CD14-positive monocyte (primary cell): Measurements from ENCODE around the gene TXNRD2. TPM values are rescaled to one million over a fixed set of nuclear protein-coding genes. Genes with fewer than 3 reads are reported as not detected.

ENCODE experiments used
- DNase-seq, 3 donors: peaks; one replicate each; pipeline ENCODE4 v3.0.0-alpha.2; 2011 to 2022
- H2AFZ ChIP-seq: 2 replicates; pipeline ENCODE4 v1.6.0; 2012; ENCODE audit warnings: mild to moderate bottlenecking, low read depth, low read length, inconsistent platforms; ENCODE audit not compliant: insufficient read depth, poor library complexity, severe bottlenecking
- H3K27ac ChIP-seq, 2 donors: 1 replicate in 1 of 2; 2 replicates in 1 of 2; pipeline ENCODE4 v1.5.1; 2012 to 2013; ENCODE audit warnings: low read length in 2 of 2, control low read depth in 1 of 2, inconsistent platforms in 1 of 2, low read depth in 1 of 2, mild to moderate bottlenecking in 1 of 2
- H3K27me3 ChIP-seq, 2 donors: one replicate each; pipeline versions ENCODE4 v1.6.0 to v1.6.1; 2011 to 2013; ENCODE audit warnings: low read length in 2 of 2; ENCODE audit not compliant: control insufficient read depth in 2 of 2, insufficient read depth in 2 of 2
- H3K36me3 ChIP-seq, 2 donors: replicated peaks in 1 of 2; 1 replicate in 1 of 2; 2 replicates in 1 of 2; pipeline versions ENCODE4 v1.5.1 to v1.6.1; 2012 to 2013; ENCODE audit warnings: low read length in 2 of 2, control low read depth in 1 of 2, inconsistent platforms in 1 of 2, mild to moderate bottlenecking in 1 of 2; ENCODE audit not compliant: insufficient read depth in 2 of 2, control insufficient read depth in 1 of 2
- H3K4me1 ChIP-seq, 2 donors: 1 replicate in 1 of 2; 2 replicates in 1 of 2; pipeline versions ENCODE4 v1.5.1 to v1.6.1; 2012 to 2013; ENCODE audit warnings: low read length in 2 of 2, control low read depth in 1 of 2, inconsistent platforms in 1 of 2, mild to moderate bottlenecking in 1 of 2, moderate library complexity in 1 of 2; ENCODE audit not compliant: insufficient read depth in 2 of 2, control insufficient read depth in 1 of 2
- H3K4me2 ChIP-seq: replicated peaks from 2 replicates; pipeline ENCODE3; 2012; ENCODE audit warnings: low read length, moderate library complexity, mild to moderate bottlenecking; ENCODE audit not compliant: poor library complexity, severe bottlenecking; ENCODE audit errors: extremely low read depth
- H3K4me3 ChIP-seq, 3 experiments: fragments of 200-600 bp in 1 of 3; sonication (generic) in 1 of 3; replicated peaks in 1 of 3; 1 replicate in 2 of 3; 2 replicates in 1 of 3; pipeline ENCODE4 v1.5.1; 2011 to 2013; ENCODE audit warnings: low read length in 3 of 3, mild to moderate bottlenecking in 3 of 3, control low read depth in 2 of 3, low read depth in 2 of 3, inconsistent platforms in 1 of 3, moderate library complexity in 1 of 3
- H3K79me2 ChIP-seq: 2 replicates; pipeline ENCODE4 v1.6.0; 2012; ENCODE audit warnings: mild to moderate bottlenecking, control low read depth, inconsistent platforms, low read length, moderate library complexity; ENCODE audit not compliant: insufficient read depth
- H3K9ac ChIP-seq: 2 replicates; pipeline ENCODE4 v1.6.0; 2017; ENCODE audit warnings: low read length, mild to moderate bottlenecking; ENCODE audit not compliant: insufficient read depth, poor library complexity, severe bottlenecking
- H3K9me3 ChIP-seq, 2 donors: replicated peaks in 1 of 2; 1 replicate in 1 of 2; 2 replicates in 1 of 2; pipeline versions ENCODE4 v1.5.1 to v1.6.1; 2012 to 2013; ENCODE audit warnings: low read length in 2 of 2, control low read depth in 1 of 2; ENCODE audit not compliant: control insufficient read depth in 1 of 2, insufficient read depth in 1 of 2
- H4K20me1 ChIP-seq: 2 replicates; pipeline ENCODE4 v1.6.0; 2012; ENCODE audit warnings: mild to moderate bottlenecking, low read length, control low read depth, moderate library complexity; ENCODE audit not compliant: insufficient read depth
- H3K27ac Mint-ChIP-seq, 7 donors: one replicate each; pipeline ENCODE4 v1.8.0; 2020; ENCODE audit warnings: mild to moderate bottlenecking in 7 of 7, mixed read lengths in 7 of 7, moderate library complexity in 6 of 7, inconsistent platforms in 2 of 7
- H3K27me3 Mint-ChIP-seq, 3 donors: one replicate each; pipeline ENCODE4 v1.8.0; 2021 to 2022; ENCODE audit warnings: low read depth in 3 of 3, mild to moderate bottlenecking in 3 of 3, mixed read lengths in 3 of 3, moderate library complexity in 3 of 3, inconsistent platforms in 1 of 3
- H3K36me3 Mint-ChIP-seq, 2 donors: one replicate each; pipeline ENCODE4 v1.8.0; 2020; ENCODE audit warnings: mixed read lengths in 2 of 2, inconsistent platforms in 1 of 2, mild to moderate bottlenecking in 1 of 2
- H3K4me1 Mint-ChIP-seq: one replicate; pipeline ENCODE4 v1.8.0; 2020; ENCODE audit warnings: mild to moderate bottlenecking, mixed read lengths
- H3K4me3 Mint-ChIP-seq, 2 donors: one replicate each; pipeline ENCODE4 v1.8.0; 2020; ENCODE audit warnings: mild to moderate bottlenecking in 2 of 2, mixed read lengths in 2 of 2, moderate library complexity in 1 of 2
- H3K9me3 Mint-ChIP-seq, 7 donors: one replicate each; pipeline ENCODE4 v1.8.0; 2020 to 2022; ENCODE audit warnings: mixed read lengths in 7 of 7, mild to moderate bottlenecking in 6 of 7, moderate library complexity in 6 of 7, inconsistent platforms in 2 of 7
- CTCF ChIP-seq: fragments of 200-600 bp; IDR thresholded peaks from one replicate; pipeline ENCODE4 v1.8.0; 2022; ENCODE audit warnings: antibody characterized with exemption, mild to moderate bottlenecking
- WGBS: methylation state at CpG from one replicate; pipeline ENCODE4 v1.1.5; 2013; ENCODE audit warnings: missing lambda C conversion rate; ENCODE audit not compliant: insufficient coverage; 5-methylcytosine and 5-hydroxymethylcytosine counted together
- intact Hi-C, 2 donors: fragments of 100-400 bp; cut with micrococcal nuclease; formaldehyde crosslinking; loops; one replicate each; pipeline versions ENCODE4 v1.15.0 to v1.15.1; 2023
- polyA plus RNA-seq, 3 donors: library from polyadenylated mRNA; depleted of rRNA in 1 of 3; unstranded in 2 of 3; stranded (reverse) in 1 of 3; fragments of 300-500 nt in 2 of 3; fragments of >200 nt in 1 of 3; fragmentation: Illumina TruSeq in 2 of 3; gene quantifications; 1 replicate in 2 of 3; 2 replicates in 1 of 3; pipeline ENCODE4 v1.2.3, GENCODE V29; 2012 to 2021

The TXNRD2 gene
- polyA plus RNA-seq, 3 donors = 24.9 to 54.9 (median 30.8) TPM

- H3K4me3 Mint-ChIP-seq = peak overlapping the region in 1 of 2 donors; percentile 58
- Histone ChIP-seq H3K79me2 (no peaks in the 10 kb centered on the region), H3K27me3 (no peaks in the 10 kb centered on the region), H3K27ac (no peak overlapping the region), H3K4me2 (peak overlapping the region; percentile 21), H3K4me3 (no peak overlapping the region), H2AFZ (no peak overlapping the region), H3K36me3 (peaks cover 46 to 51% of the 10 kb centered on the region in 2 donors), H3K9me3 (no peaks in the 10 kb centered on the region), H4K20me1 (peaks cover 7% of the 10 kb centered on the region), H3K9ac (no peak overlapping the region), H3K4me1 (peaks cover 21 to 29% of the 10 kb centered on the region in 2 donors)
- DNase-seq = no peak
- peaks cover 26% of the 10 kb centered on the region for H3K4me1 Mint-ChIP-seq
- TF ChIP-seq CTCF = no peak
- intact Hi-C loops = no loop called here
- H3K9me3 Mint-ChIP-seq = peaks cover 0 to 2% (median 0%) of the 10 kb centered on the region in 7 donors
- 51% methylated on average over 22 of the region's 24 CpGs for WGBS
- peaks cover 2 to 8% (median 4%) of the 10 kb centered on the region in 3 donors for H3K27me3 Mint-ChIP-seq
- H3K27ac Mint-ChIP-seq = peak overlapping the region in 1 of 7 donors; percentile 1
- peaks cover 57 to 85% of the 10 kb centered on the region in 2 donors for H3K36me3 Mint-ChIP-seq
Observed at GRCh38 chr22:19892257-19892879, 49.2 kb downstream of the TXNRD2 start.

GRCh38 chr22:19891317-19892256 is 50.0 kb downstream of the TXNRD2 start:
- Mint-ChIP-seq H3K36me3 (peaks cover 52 to 79% of the 10 kb centered on the region in 2 donors), H3K27ac (no peak overlapping the region), H3K27me3 (peaks cover 2 to 8% (median 4%) of the 10 kb centered on the region in 3 donors), H3K9me3 (peaks cover 0 to 2% (median 0%) of the 10 kb centered on the region in 7 donors), H3K4me3 (peak overlapping the region; percentile 27 to 58), H3K4me1 (peaks cover 33% of the 10 kb centered on the region)
- H2AFZ ChIP-seq = no peak overlapping the region
- H3K9ac ChIP-seq = peak overlapping the region; percentile 42
- H3K4me2 ChIP-seq = peak overlapping the region; percentile 21
- no peaks in the 10 kb centered on the region for H3K9me3 ChIP-seq
- H3K36me3 ChIP-seq = peaks cover 38 to 43% of the 10 kb centered on the region in 2 donors
- H3K4me3 ChIP-seq = peak overlapping the region in 1 of 3 experiments; percentile 17
- intact Hi-C loops = no loop called here
- WGBS = 4% methylated on average over 21 of the region's 32 CpGs
- H3K79me2 ChIP-seq = no peaks in the 10 kb centered on the region
- no peak for DNase-seq
- H3K27ac ChIP-seq = no peak overlapping the region
- H3K27me3 ChIP-seq = no peaks in the 10 kb centered on the region
- H3K4me1 ChIP-seq = peaks cover 29 to 37% of the 10 kb centered on the region in 2 donors
- peaks cover 7% of the 10 kb centered on the region for H4K20me1 ChIP-seq
- TF ChIP-seq CTCF = no peak
